ENCODE data around the gene PLOD2. TPM values are rescaled to one million over a fixed set of nuclear protein-coding genes. Genes with fewer than 3 reads are reported as not detected.

PLOD2 gene
- polyA plus RNA-seq, 4 donors, result 17.8 to 118 (median 21.5) TPM

GRCh38 chr3:146058241-146058640, 102.7 kb downstream of the PLOD2 start:
- FAIRE-seq (no peak), DNase-seq (no peak)
- WGBS, 3 donors, result 74 to 87% (median 77%) methylated on average over 2 of the region's 2 CpGs
- Histone ChIP-seq H3K4me3 (ENCODE audit: low read depth in 1 of 3, low read length in 3 of 3) (no peak overlapping the region), H3K27me3 (ENCODE audit: control insufficient read depth in 3 of 3, insufficient read depth in 3 of 3, low read length in 3 of 3) (no peaks in the 10 kb centered on the region), H3K27ac (ENCODE audit: low read depth in 1 of 3, low read length in 2 of 3) (no peak overlapping the region), H3K4me1 (ENCODE audit: control insufficient read depth in 3 of 3, insufficient read depth in 2 of 3, low read depth in 1 of 3, low read length in 2 of 3) (no peaks in the 10 kb centered on the region), H3K36me3 (ENCODE audit: control insufficient read depth in 3 of 3, insufficient read depth in 2 of 3, low read depth in 1 of 3, low read length in 3 of 3) (no peaks in the 10 kb centered on the region), H3K9me3 (ENCODE audit: control insufficient read depth in 2 of 2, insufficient read depth in 1 of 2, low read depth in 1 of 2, low read length in 1 of 2) (no peaks in the 10 kb centered on the region)

GRCh38 chr3:146052791-146053310, 108.1 kb downstream of the PLOD2 start:
- no peaks in the 10 kb centered on the region for H3K27me3 ChIP-seq (ENCODE audit: control insufficient read depth in 3 of 3, insufficient read depth in 3 of 3, low read length in 3 of 3)
- no peaks in the 10 kb centered on the region for H3K4me1 ChIP-seq (ENCODE audit: control insufficient read depth in 3 of 3, insufficient read depth in 2 of 3, low read depth in 1 of 3, low read length in 2 of 3)
- DNase-seq, result no peak
- H3K27ac ChIP-seq (ENCODE audit: low read depth in 1 of 3, low read length in 2 of 3), result no peak overlapping the region
- no peak overlapping the region for H3K4me3 ChIP-seq (ENCODE audit: low read depth in 1 of 3, low read length in 3 of 3)
- WGBS, 3 donors, result 84 to 88% (median 85%) methylated on average over 6 of the region's 6 CpGs
- no peaks in the 10 kb centered on the region for H3K9me3 ChIP-seq (ENCODE audit: control insufficient read depth in 2 of 2, insufficient read depth in 1 of 2, low read depth in 1 of 2, low read length in 1 of 2)
- FAIRE-seq, result no peak
- H3K36me3 ChIP-seq (ENCODE audit: control insufficient read depth in 3 of 3, insufficient read depth in 2 of 3, low read depth in 1 of 3, low read length in 3 of 3), result no peaks in the 10 kb centered on the region

- H3K36me3 ChIP-seq (ENCODE audit: control insufficient read depth in 3 of 3, insufficient read depth in 2 of 3, low read depth in 1 of 3, low read length in 3 of 3), result no peaks in the 10 kb centered on the region
- H3K27me3 ChIP-seq (ENCODE audit: control insufficient read depth in 3 of 3, insufficient read depth in 3 of 3, low read length in 3 of 3), result no peaks in the 10 kb centered on the region
- H3K9me3 ChIP-seq (ENCODE audit: control insufficient read depth in 2 of 2, insufficient read depth in 1 of 2, low read depth in 1 of 2, low read length in 1 of 2), result no peaks in the 10 kb centered on the region
- no peak overlapping the region for H3K4me3 ChIP-seq (ENCODE audit: low read depth in 1 of 3, low read length in 3 of 3)
- FAIRE-seq (no peak), DNase-seq (no peak)
- H3K4me1 ChIP-seq (ENCODE audit: control insufficient read depth in 3 of 3, insufficient read depth in 2 of 3, low read depth in 1 of 3, low read length in 2 of 3), result no peaks in the 10 kb centered on the region
- 69 to 90% (median 75%) methylated on average over 2 of the region's 2 CpGs for WGBS, 3 donors
- no peak overlapping the region for H3K27ac ChIP-seq (ENCODE audit: low read depth in 1 of 3, low read length in 2 of 3)
Observed at GRCh38 chr3:146052056-146052790, 108.8 kb downstream of the PLOD2 start.

- Histone ChIP-seq H3K27me3 (ENCODE audit: control insufficient read depth in 3 of 3, insufficient read depth in 3 of 3, low read length in 3 of 3) (no peaks in the 10 kb centered on the region), H3K9me3 (ENCODE audit: control insufficient read depth in 2 of 2, insufficient read depth in 1 of 2, low read depth in 1 of 2, low read length in 1 of 2) (no peaks in the 10 kb centered on the region), H3K4me1 (ENCODE audit: control insufficient read depth in 3 of 3, insufficient read depth in 2 of 3, low read depth in 1 of 3, low read length in 2 of 3) (no peaks in the 10 kb centered on the region), H3K36me3 (ENCODE audit: control insufficient read depth in 3 of 3, insufficient read depth in 2 of 3, low read depth in 1 of 3, low read length in 3 of 3) (no peaks in the 10 kb centered on the region), H3K4me3 (ENCODE audit: low read depth in 1 of 3, low read length in 3 of 3) (no peak overlapping the region), H3K27ac (ENCODE audit: low read depth in 1 of 3, low read length in 2 of 3) (no peak overlapping the region)
- FAIRE-seq (no peak), DNase-seq (no peak)
- 59 to 70% (median 66%) methylated on average over 5 of the region's 5 CpGs for WGBS, 3 donors
Observed at GRCh38 chr3:146050691-146051090, 110.3 kb downstream of the PLOD2 start.

- no peak for FAIRE-seq
- Histone ChIP-seq H3K27ac (ENCODE audit: low read depth in 1 of 3, low read length in 2 of 3) (no peak overlapping the region), H3K4me3 (ENCODE audit: low read depth in 1 of 3, low read length in 3 of 3) (no peak overlapping the region), H3K4me1 (ENCODE audit: control insufficient read depth in 3 of 3, insufficient read depth in 2 of 3, low read depth in 1 of 3, low read length in 2 of 3) (no peaks in the 10 kb centered on the region), H3K36me3 (ENCODE audit: control insufficient read depth in 3 of 3, insufficient read depth in 2 of 3, low read depth in 1 of 3, low read length in 3 of 3) (no peaks in the 10 kb centered on the region), H3K27me3 (ENCODE audit: control insufficient read depth in 3 of 3, insufficient read depth in 3 of 3, low read length in 3 of 3) (no peaks in the 10 kb centered on the region), H3K9me3 (ENCODE audit: control insufficient read depth in 2 of 2, insufficient read depth in 1 of 2, low read depth in 1 of 2, low read length in 1 of 2) (no peaks in the 10 kb centered on the region)
- WGBS, 3 donors, result 77 to 85% (median 82%) methylated on average over 1 of the region's 1 CpG
- no peak for DNase-seq
Observed at GRCh38 chr3:146047485-146047884, 113.5 kb downstream of the PLOD2 start.

GRCh38 chr3:146044046-146044445, 116.9 kb downstream of the PLOD2 start:
- DNase-seq (no peak), FAIRE-seq (no peak)
- Histone ChIP-seq H3K4me1 (ENCODE audit: control insufficient read depth in 3 of 3, insufficient read depth in 2 of 3, low read depth in 1 of 3, low read length in 2 of 3) (no peaks in the 10 kb centered on the region), H3K36me3 (ENCODE audit: control insufficient read depth in 3 of 3, insufficient read depth in 2 of 3, low read depth in 1 of 3, low read length in 3 of 3) (no peaks in the 10 kb centered on the region), H3K4me3 (ENCODE audit: low read depth in 1 of 3, low read length in 3 of 3) (no peak overlapping the region), H3K27ac (ENCODE audit: low read depth in 1 of 3, low read length in 2 of 3) (no peak overlapping the region), H3K27me3 (ENCODE audit: control insufficient read depth in 3 of 3, insufficient read depth in 3 of 3, low read length in 3 of 3) (no peaks in the 10 kb centered on the region), H3K9me3 (ENCODE audit: control insufficient read depth in 2 of 2, insufficient read depth in 1 of 2, low read depth in 1 of 2, low read length in 1 of 2) (no peaks in the 10 kb centered on the region)

GRCh38 chr3:146040630-146041029, 120.4 kb downstream of the PLOD2 start:
- no peak overlapping the region for H3K27ac ChIP-seq (ENCODE audit: low read depth in 1 of 3, low read length in 2 of 3)
- no peak overlapping the region for H3K4me3 ChIP-seq (ENCODE audit: low read depth in 1 of 3, low read length in 3 of 3)
- FAIRE-seq (no peak), DNase-seq (no peak)
- H3K27me3 ChIP-seq (ENCODE audit: control insufficient read depth in 3 of 3, insufficient read depth in 3 of 3, low read length in 3 of 3), result no peaks in the 10 kb centered on the region
- H3K4me1 ChIP-seq (ENCODE audit: control insufficient read depth in 3 of 3, insufficient read depth in 2 of 3, low read depth in 1 of 3, low read length in 2 of 3), result no peaks in the 10 kb centered on the region
- H3K36me3 ChIP-seq (ENCODE audit: control insufficient read depth in 3 of 3, insufficient read depth in 2 of 3, low read depth in 1 of 3, low read length in 3 of 3), result no peaks in the 10 kb centered on the region
- H3K9me3 ChIP-seq (ENCODE audit: control insufficient read depth in 2 of 2, insufficient read depth in 1 of 2, low read depth in 1 of 2, low read length in 1 of 2), result no peaks in the 10 kb centered on the region

GRCh38 chr3:146037697-146038096, 123.3 kb downstream of the PLOD2 start:
- Histone ChIP-seq H3K27me3 (ENCODE audit: control insufficient read depth in 3 of 3, insufficient read depth in 3 of 3, low read length in 3 of 3) (no peaks in the 10 kb centered on the region), H3K36me3 (ENCODE audit: control insufficient read depth in 3 of 3, insufficient read depth in 2 of 3, low read depth in 1 of 3, low read length in 3 of 3) (no peaks in the 10 kb centered on the region), H3K9me3 (ENCODE audit: control insufficient read depth in 2 of 2, insufficient read depth in 1 of 2, low read depth in 1 of 2, low read length in 1 of 2) (no peaks in the 10 kb centered on the region), H3K27ac (ENCODE audit: low read depth in 1 of 3, low read length in 2 of 3) (no peak overlapping the region), H3K4me1 (ENCODE audit: control insufficient read depth in 3 of 3, insufficient read depth in 2 of 3, low read depth in 1 of 3, low read length in 2 of 3) (no peaks in the 10 kb centered on the region), H3K4me3 (ENCODE audit: low read depth in 1 of 3, low read length in 3 of 3) (no peak overlapping the region)
- 86 to 89% (median 88%) methylated on average over 5 of the region's 5 CpGs for WGBS, 3 donors
- DNase-seq (no peak), FAIRE-seq (no peak)

GRCh38 chr3:146036281-146036680, 124.7 kb downstream of the PLOD2 start:
- no peak for FAIRE-seq

More at GRCh38 chr3:146036281-146036680, 124.7 kb downstream of the PLOD2 start:
- 90 to 93% (median 92%) methylated on average over 1 of the region's 1 CpG for WGBS, 3 donors
- H3K27me3 ChIP-seq (ENCODE audit: control insufficient read depth in 3 of 3, insufficient read depth in 3 of 3, low read length in 3 of 3), result no peaks in the 10 kb centered on the region
- H3K27ac ChIP-seq (ENCODE audit: low read depth in 1 of 3, low read length in 2 of 3), result no peak overlapping the region
- DNase-seq, result no peak
- no peaks in the 10 kb centered on the region for H3K9me3 ChIP-seq (ENCODE audit: control insufficient read depth in 2 of 2, insufficient read depth in 1 of 2, low read depth in 1 of 2, low read length in 1 of 2)
- no peaks in the 10 kb centered on the region for H3K36me3 ChIP-seq (ENCODE audit: control insufficient read depth in 3 of 3, insufficient read depth in 2 of 3, low read depth in 1 of 3, low read length in 3 of 3)
- H3K4me1 ChIP-seq (ENCODE audit: control insufficient read depth in 3 of 3, insufficient read depth in 2 of 3, low read depth in 1 of 3, low read length in 2 of 3), result no peaks in the 10 kb centered on the region
- no peak overlapping the region for H3K4me3 ChIP-seq (ENCODE audit: low read depth in 1 of 3, low read length in 3 of 3)
